Spleen (tissue), 7 donors: ENCODE data around the gene DPF3.

Source experiments
- CTCF ChIP-seq, 11 experiments: fragments of 200-600 bp in 7 of 11; fragments of 450-650 bp in 4 of 11; sonication (generic) in 4 of 11; IDR thresholded peaks in 8 of 11; conservative IDR thresholded peaks in 3 of 11; 1 replicate in 7 of 11; 2 replicates in 4 of 11; pipeline versions ENCODE4 v1.4.0 to v1.8.0; 2016 to 2021; ENCODE audit warnings: antibody characterized with exemption in 11 of 11, inconsistent platforms in 4 of 11, mild to moderate bottlenecking in 1 of 11
- POLR2A ChIP-seq, 3 donors: fragments of 450-650 bp; IDR thresholded peaks; one replicate each; pipeline ENCODE4 v1.5.1; 2017; ENCODE audit warnings: antibody characterized with exemption in 3 of 3, mild to moderate bottlenecking in 1 of 3
- POLR2AphosphoS5 ChIP-seq, 3 donors: sonication (generic); formaldehyde crosslinking; IDR thresholded peaks; one replicate each; pipeline ENCODE4 v1.5.1; 2017; ENCODE audit warnings: antibody characterized with exemption in 3 of 3
- donor health status: DM: no; HTN: no; CAD: no; lungs with moderate emphysema.
- donor health status: DM: no; HTN: no; CAD: no.
- donor health status: DM: no; HTN: no; CAD: no.

GRCh38 chr14:72731252-72732020, 162.5 kb downstream of the DPF3 start:
- TF ChIP-seq CTCF (IDR thresholded peaks at IDR 0.05 in 8 of 11, conservative IDR thresholded peaks at IDR 0.05 in 3 of 11) (no peak), POLR2A (IDR thresholded peaks at IDR 0.05) (no peak), POLR2AphosphoS5 (IDR thresholded peaks at IDR 0.05) (no peak)
